HG03280 (cell line): ENCODE data around the gene MAST3.
A peak's percentile ranks its signal among the peaks of the same experiment; 100 is the strongest.

Experiments used
- ATAC-seq: cut with Tn5 transposase; IDR thresholded peaks from one replicate; pipeline ENCODE4 v1.9.1; 2021; ENCODE audit warnings: mild to moderate bottlenecking, moderate library complexity; ENCODE audit not compliant: unreplicated experiment

The MAST3 gene

DNA sequence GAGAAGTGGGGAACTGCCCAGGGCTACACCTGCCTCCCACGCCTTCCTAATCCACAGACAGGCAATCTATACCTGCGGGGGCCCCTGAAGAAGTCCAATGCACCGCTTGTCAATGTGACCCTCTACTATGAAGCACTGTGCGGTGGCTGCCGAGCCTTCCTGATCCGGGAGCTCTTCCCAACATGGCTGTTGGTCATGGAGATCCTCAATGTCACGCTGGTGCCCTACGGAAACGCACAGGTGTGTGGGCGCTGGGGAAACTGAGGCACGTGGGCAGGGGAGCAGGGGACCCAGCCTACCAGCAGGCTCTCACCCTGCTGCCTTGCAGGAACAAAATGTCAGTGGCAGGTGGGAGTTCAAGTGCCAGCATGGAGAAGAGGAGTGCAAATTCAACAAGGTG, 77.4 kb downstream of the MAST3 start:
- no peak for ATAC-seq

DNA sequence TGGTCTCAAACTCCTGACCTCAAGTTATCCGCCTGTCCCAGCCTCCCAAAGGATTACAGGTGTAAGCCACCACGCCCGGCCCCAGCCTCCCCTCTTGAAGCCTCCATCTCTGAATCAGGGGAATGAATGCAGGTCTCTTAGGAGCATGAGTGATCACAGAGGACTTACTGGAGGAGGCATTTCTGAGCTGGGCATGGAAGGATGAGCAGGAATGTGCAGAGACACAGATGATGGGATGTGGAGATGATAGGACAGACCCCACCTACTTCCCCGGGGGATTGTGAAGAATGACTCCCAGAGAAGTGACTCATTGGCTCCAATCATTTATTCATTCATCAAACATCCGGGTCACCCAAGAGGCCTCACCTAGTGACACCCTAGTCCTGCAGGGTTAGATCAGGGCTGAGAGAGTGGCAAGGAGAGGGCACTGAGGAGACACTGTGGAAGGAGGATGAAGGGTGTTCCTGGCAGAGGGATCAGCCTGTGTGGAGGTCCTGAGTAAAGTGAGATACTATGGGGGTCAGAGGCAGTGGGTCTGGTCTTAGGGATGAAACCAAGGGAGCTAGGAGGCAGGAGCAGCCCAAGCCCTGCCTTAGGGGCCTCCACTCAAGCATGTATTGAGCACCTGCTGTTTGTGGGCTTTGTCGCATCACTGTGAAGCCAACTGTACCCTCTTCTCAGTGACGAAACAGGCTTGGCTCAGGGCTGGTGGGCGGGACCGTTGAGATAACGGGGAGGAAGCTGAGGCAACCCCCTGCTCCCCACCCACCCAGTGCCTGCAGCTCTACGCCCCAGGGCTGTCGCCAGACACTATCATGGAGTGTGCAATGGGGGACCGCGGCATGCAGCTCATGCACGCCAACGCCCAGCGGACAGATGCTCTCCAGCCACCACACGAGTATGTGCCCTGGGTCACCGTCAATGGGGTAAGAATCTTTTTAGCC, 79.1 kb downstream of the MAST3 start:
- no peak for ATAC-seq

DNA sequence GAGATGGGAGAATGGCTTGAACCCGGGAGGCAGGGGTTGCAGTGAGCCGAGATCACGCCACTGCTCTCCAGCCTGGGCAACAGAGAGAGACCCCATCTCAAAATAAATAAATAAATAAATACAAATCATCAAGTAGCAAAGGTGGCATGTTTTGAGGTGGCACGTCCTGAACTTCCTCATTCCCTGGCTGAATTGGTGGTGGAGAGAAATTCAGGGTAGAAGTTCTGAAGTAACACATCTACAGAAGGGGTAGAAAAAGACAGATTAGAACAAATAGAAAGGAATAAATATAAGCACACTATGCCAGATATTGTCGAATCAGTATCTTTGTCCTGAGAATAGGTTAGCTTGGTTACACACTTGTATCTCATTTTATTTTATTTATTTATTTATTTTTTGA, 82.4 kb downstream of the MAST3 start:
- ATAC-seq, result no peak

DNA sequence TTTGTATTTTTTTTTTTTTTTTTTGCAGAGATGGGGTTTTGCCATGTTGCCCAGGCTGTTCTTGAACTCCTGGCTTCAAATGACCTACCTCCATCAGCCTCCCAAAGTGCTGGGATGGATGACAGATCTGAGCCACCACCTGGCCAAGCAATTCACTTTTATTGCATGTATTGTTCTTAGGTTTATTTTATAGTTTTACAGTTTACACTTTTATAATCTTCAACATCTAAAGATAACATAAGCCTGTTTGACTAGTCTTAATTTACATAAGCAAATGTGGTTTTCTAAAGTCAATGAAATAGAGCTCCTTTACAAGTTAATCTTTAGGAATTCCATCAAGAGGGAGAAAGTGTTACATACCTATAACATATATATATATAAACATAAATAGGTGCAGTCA, 86.0 kb downstream of the MAST3 start:
- ATAC-seq, result no peak

DNA sequence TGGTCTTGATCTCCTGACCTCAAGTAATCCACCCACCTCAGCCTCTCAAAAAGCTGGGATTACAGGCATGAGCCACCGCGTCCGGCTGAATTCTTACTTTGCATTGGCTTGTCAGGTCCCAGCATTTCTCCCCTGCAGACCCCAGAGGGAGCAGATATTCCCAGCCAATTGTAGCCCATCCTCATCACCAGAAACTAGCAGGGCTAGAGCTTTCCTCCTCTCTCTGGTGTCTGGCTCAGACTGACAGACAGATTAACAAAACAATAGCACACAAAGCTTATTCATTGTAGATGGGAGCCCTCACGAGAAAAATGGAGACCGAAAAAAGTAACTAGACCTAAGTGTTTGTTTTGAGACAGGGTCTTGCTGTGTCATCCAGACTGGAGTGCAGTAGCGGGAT, 88.0 kb downstream of the MAST3 start:
- ATAC-seq, result no peak

DNA sequence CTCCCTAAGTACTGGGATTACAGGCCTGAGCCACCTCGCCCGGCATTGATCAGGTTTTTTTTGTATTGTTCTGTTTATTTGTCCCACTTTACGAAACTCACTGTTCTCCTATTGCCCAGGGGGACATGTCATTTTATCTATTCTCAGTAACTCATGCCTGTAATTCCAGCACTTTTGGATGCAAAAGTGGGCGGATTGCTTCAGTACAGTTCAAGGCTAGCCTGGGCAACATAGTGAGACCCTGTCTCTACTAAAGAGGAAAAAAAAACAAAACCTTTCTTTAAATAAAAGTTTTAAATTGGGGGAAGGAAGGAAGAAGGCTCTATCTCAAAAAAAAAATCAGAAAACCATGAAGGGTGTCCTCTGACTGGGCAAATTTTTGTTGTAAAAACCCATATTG, 92.7 kb downstream of the MAST3 start:
- ATAC-seq, result no peak

DNA sequence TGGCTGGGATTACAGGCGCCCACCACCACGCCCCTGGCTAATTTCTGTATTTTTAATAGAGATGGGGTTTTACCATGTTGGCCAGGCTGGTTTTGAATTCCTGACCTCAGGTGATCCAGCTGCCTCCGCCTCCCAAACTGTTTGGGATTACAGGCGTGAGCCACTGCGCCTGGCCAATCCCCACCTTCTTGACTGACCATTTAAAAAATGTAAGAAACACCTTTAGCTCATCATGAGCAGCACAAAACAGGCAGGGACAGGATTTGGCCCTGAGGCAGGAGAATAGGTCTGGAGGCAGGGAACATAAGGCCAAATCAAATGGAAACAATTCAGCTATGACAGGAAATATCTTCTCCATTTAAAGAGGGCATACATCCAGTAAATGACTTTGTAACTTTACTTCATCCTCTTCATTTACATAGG, 94.1 kb downstream of the MAST3 start:
- ATAC-seq, result no peak

DNA sequence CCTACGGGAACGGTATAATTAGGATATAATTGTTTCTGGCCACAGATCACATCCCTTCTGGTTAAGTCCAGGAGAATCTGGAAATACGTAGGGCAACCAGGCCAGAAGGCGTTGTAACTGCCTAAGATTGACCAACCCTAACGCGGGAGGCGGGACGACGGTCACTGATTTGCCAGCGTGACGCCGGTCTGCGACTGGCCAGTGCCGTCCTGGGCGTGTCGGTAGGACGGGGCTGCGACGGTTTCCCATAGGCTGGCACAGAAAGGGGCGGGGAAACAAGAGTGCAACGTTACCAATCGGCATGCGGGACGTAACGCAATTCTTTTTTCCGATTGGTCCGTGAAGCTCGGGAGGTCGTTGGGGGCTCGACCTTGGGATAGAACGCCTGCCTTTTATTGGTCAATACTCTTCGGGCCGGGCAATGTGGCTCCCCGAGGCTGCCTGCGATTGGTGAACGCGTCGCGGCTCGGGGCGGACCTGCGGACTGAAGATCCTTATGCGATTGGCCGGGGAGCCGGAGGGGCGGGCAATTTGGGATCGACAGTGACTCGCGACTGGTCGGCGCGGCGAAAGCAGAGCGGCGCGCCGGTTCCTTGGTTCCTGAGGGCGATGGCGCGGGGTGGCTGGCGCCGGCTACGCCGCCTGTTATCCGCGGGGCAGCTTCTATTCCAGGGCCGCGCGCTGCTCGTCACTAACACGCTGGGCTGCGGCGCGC, 95.3 kb downstream of the MAST3 start, which contains the start of gene MPV17L2:
Gene MPV17L2 (plus strand): TSS at position 546 of the 715 bp plus-strand sequence. CDS start 64 bp downstream, at position 610.
- ATAC-seq, result peak; percentile 88

DNA sequence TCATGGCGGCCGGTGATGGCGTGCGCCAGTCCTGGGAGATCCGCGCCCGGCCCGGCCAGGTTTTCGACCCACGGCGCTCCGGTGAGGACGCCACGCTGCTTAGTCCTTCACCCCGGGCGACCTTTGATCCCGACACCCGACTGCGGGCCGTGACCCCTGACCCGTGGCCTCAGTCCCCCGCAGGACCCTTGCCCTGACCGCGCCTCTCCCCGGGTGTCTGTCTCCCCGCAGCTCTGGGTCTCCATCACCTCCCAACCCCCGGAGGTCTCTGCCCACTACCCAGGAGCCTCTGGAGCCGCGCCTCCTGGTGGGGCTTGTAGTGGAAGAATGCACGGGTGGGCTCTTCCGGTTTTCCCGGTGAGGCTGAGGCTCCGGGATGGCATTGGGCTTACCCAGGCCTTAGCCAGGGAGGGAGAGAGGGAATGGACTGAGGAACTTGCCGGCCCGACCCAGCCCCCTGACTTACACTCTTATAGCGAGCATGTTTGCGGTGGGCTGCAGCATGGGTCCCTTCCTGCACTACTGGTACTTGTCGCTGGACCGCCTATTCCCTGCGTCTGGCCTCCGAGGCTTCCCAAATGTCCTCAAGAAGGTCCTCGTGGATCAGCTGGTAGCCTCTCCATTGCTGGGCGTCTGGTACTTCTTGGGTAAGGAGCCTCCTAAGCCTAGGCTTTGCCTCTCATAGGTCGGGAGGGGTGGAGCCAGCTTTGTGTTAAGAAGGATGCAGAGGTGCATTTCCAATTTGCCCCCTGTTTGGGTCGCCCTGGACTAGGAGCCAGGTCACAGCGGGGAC, 96.0 kb downstream of the MAST3 start:
- ATAC-seq, result peak; percentile 9

DNA sequence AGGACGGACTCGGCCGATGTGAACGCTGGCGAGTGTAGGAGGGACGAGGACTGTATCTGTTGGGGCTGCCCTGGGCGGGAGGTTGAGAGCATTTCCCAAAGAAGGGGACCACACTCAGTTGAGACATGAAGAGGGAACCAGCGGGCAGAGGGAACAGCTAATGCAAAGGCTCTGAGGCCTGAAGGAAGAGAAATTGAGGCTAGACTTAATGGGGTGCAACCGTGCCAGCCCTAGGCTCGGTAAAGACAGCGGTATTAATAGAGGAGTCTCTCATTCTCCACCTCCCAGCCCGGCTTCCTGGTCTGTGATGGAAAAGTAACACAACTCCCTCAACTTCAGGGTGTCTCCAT, 96.6 kb downstream of the MAST3 start:
- no peak for ATAC-seq

DNA sequence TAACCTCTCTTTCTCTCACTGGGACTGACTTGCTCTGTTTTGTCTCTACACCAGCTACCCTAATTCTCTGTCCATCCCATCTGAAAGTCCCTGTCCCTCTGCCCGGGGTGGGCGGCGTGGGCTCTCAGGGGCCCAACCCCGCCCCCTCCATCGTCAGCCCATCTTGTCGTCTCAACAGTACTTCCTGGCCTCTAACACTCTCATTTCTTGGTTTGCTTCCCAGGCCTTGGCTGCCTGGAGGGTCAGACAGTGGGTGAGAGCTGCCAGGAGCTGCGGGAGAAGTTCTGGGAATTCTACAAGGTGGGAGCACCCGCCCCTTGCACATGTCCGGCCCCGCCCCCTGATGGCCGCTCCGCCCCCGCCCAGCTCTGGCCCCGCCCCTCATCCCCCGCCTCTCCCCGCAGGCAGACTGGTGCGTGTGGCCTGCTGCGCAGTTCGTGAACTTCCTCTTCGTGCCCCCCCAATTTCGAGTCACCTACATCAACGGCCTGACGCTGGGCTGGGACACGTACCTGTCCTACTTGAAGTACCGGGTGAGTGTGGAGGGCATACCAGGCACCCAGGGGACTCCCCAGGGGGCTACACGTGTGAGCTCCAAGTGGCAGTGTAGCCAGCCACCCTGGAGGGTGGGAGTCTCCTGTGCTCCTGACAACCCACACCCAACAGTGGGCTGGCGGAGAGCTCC, 97.1 kb downstream of the MAST3 start:
- no peak for ATAC-seq

DNA sequence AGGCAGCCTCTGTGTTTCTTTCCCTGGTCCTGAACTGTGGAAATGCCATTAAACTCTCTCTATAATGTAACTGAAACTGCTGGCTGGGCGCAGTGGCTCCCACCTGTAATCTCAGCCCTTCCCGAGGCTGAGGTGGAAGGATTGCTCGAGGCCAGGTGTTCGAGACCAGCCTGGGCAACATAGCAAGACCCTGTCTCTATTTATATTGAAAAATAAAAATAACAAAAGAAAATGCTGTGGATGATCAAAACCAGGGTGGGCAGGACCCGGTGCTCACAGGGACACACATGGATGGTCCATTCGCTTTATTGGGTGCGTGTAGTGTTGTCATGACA, 98.9 kb downstream of the MAST3 start:
- no peak for ATAC-seq

DNA sequence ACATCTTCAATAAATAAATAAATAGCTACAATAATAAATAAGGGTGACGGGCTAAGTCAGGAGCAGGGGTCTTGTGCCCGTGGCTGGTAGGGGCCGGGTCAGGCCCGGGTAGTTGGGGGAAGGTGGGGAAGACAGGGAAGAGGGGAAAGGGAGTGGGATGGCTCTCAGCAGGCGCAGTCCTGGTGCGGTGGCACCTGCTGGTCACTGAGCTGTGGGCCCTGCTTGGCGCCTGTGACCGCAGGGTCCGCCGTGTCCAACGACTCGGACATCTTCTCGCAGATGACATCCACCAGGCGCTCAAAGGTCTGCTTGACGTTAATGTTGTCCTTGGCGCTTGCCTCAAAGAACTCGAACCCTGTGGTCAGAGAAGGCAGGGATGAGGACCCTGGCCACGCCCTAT, 99.7 kb downstream of the MAST3 start:
- ATAC-seq, result no peak

DNA sequence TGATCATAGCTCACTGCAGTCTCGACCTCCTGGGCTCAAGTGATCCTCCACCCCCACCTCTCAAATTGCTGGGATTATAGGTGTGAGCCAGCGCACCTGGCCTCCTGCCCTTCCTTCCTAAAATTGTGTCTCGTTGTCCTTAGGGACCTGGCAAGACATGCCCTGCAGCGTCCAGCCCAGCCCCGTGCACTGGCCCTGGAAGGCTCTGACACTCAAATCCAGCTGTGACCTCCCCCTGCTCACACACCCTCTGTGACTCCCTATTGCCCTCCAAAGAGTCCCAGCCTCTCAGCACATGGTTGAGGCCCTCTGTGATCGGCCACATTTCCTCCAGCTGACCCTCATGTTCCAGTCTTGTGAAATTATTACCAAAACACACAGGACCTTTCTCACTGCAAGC, 100.4 kb downstream of the MAST3 start:
- no peak for ATAC-seq

DNA sequence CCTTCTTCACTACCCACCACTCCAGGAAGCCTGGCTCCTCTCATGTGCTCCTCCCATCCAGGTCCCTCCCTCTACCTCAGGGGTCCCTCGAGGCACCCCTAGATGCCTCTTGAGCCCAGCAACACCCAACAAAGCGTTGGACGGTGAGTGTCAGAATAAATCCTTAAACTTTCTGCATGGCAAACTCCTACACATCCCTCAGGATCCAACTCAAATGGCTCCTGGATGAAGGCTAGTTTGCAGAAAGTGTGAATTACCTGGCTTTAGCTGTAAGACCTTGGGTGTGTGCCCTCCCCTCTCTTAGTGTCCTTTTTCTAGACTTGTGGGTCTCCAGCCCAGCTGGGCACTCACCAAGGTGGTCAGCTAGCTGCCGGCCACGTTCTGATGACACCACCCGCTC, 100.8 kb downstream of the MAST3 start:
- no peak for ATAC-seq
